ENCODE results near the gene PTPN20. TPM values are rescaled to one million over a fixed set of nuclear protein-coding genes. Genes with fewer than 3 reads are reported as not detected.

PTPN20 gene
- total RNA-seq, 1 experiment from 2014 or later = 9.5 TPM

GRCh38 chr10:46999217-46999616 lies 88.0 kb downstream of the PTPN20 start:
- TF ChIP-seq, protein P1, sequence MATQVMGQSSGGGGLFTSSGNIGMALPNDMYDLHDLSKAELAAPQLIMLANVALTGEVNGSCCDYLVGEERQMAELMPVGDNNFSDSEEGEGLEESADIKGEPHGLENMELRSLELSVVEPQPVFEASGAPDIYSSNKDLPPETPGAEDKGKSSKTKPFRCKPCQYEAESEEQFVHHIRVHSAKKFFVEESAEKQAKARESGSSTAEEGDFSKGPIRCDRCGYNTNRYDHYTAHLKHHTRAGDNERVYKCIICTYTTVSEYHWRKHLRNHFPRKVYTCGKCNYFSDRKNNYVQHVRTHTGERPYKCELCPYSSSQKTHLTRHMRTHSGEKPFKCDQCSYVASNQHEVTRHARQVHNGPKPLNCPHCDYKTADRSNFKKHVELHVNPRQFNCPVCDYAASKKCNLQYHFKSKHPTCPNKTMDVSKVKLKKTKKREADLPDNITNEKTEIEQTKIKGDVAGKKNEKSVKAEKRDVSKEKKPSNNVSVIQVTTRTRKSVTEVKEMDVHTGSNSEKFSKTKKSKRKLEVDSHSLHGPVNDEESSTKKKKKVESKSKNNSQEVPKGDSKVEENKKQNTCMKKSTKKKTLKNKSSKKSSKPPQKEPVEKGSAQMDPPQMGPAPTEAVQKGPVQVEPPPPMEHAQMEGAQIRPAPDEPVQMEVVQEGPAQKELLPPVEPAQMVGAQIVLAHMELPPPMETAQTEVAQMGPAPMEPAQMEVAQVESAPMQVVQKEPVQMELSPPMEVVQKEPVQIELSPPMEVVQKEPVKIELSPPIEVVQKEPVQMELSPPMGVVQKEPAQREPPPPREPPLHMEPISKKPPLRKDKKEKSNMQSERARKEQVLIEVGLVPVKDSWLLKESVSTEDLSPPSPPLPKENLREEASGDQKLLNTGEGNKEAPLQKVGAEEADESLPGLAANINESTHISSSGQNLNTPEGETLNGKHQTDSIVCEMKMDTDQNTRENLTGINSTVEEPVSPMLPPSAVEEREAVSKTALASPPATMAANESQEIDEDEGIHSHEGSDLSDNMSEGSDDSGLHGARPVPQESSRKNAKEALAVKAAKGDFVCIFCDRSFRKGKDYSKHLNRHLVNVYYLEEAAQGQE (IDR thresholded peaks at IDR 0.05; ENCODE audit: insufficient read depth in 1 of 2, low read depth in 2 of 2, low read length in 1 of 2) = no peak
- no peak for TF ChIP-seq POLR2AphosphoS5 (IDR thresholded peaks at IDR 0.05; ENCODE audit: low read depth, low read length)
- no peak for TF ChIP-seq SIN3A (IDR thresholded peaks at IDR 0.05; ENCODE audit: borderline replicate concordance, insufficient read depth, low read depth, low read length)
- TF ChIP-seq, protein P2, sequence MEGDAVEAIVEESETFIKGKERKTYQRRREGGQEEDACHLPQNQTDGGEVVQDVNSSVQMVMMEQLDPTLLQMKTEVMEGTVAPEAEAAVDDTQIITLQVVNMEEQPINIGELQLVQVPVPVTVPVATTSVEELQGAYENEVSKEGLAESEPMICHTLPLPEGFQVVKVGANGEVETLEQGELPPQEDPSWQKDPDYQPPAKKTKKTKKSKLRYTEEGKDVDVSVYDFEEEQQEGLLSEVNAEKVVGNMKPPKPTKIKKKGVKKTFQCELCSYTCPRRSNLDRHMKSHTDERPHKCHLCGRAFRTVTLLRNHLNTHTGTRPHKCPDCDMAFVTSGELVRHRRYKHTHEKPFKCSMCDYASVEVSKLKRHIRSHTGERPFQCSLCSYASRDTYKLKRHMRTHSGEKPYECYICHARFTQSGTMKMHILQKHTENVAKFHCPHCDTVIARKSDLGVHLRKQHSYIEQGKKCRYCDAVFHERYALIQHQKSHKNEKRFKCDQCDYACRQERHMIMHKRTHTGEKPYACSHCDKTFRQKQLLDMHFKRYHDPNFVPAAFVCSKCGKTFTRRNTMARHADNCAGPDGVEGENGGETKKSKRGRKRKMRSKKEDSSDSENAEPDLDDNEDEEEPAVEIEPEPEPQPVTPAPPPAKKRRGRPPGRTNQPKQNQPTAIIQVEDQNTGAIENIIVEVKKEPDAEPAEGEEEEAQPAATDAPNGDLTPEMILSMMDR (IDR thresholded peaks at IDR 0.05) = no peak
- no peak for TF ChIP-seq TCF7L2 (IDR thresholded peaks at IDR 0.05; ENCODE audit: low read depth, low read length)
- Histone ChIP-seq H3K4me1 (ENCODE audit: control insufficient read depth, insufficient read depth, low read length) (no peaks in the 10 kb centered on the region), H3K9me3 (ENCODE audit: control insufficient read depth, insufficient read depth, low read depth, low read length) (no peaks in the 10 kb centered on the region; the same call in 1 of the 2 replicates), H3K4me3 (ENCODE audit: low read depth in 2 of 2, low read length in 2 of 2) (no peak overlapping the region), H3K27me3 (ENCODE audit: control insufficient read depth, insufficient read depth, low read length) (no peaks in the 10 kb centered on the region), H3K36me3 (ENCODE audit: control insufficient read depth, insufficient read depth, low read length) (no peaks in the 10 kb centered on the region), H3K27ac (ENCODE audit: low read length) (no peak overlapping the region)
- intact Hi-C loops (cut with micrococcal nuclease; ENCODE audit: unreplicated experiment) (no loop called here), in situ Hi-C loops (cut with HindIII; ENCODE audit: low pct_unique_long_range_greater_than_20kb, low sequenced_read_pairs) (no loop called here)
- no TSS peak for BruUV-seq (replicated peaks)
- ATAC-seq = no peak
- ChIA-PET CTCF (no interaction called here), POLR2A (interaction anchor here (0.7 kb wide), 1 partner anchor 682 kb away, joined by 3 read pairs; no protein-coding TSS in a partner anchor)
- no peak for DNase-seq (ENCODE audit: low read depth, low spot score)

GRCh38 chr10:47008769-47009168 lies 97.5 kb downstream of the PTPN20 start:
- intact Hi-C loops (cut with micrococcal nuclease; ENCODE audit: unreplicated experiment) (no loop called here), in situ Hi-C loops (cut with HindIII; ENCODE audit: low pct_unique_long_range_greater_than_20kb, low sequenced_read_pairs) (no loop called here)
- no peak for DNase-seq (ENCODE audit: low read depth, low spot score)
- CTCF ChIA-PET = no interaction called here
- TF ChIP-seq, protein P2 (IDR thresholded peaks at IDR 0.05) = no peak
- TF ChIP-seq SIN3A (IDR thresholded peaks at IDR 0.05; ENCODE audit: borderline replicate concordance, insufficient read depth, low read depth, low read length) = no peak
- no peak for TF ChIP-seq TCF7L2 (IDR thresholded peaks at IDR 0.05; ENCODE audit: low read depth, low read length)
- TF ChIP-seq POLR2AphosphoS5 (IDR thresholded peaks at IDR 0.05; ENCODE audit: low read depth, low read length) = no peak
- TF ChIP-seq, protein P1 (IDR thresholded peaks at IDR 0.05; ENCODE audit: insufficient read depth in 1 of 2, low read depth in 2 of 2, low read length in 1 of 2) = no peak
- Histone ChIP-seq H3K4me1 (ENCODE audit: control insufficient read depth, insufficient read depth, low read length) (no peaks in the 10 kb centered on the region), H3K9me3 (ENCODE audit: control insufficient read depth, insufficient read depth, low read depth, low read length) (no peaks in the 10 kb centered on the region), H3K27ac (ENCODE audit: low read length) (no peak overlapping the region), H3K27me3 (ENCODE audit: control insufficient read depth, insufficient read depth, low read length) (0 out of 2 replicates have a peak, but pooled peaks cover 2% of the 10 kb centered on the region), H3K4me3 (ENCODE audit: low read depth in 2 of 2, low read length in 2 of 2) (no peak overlapping the region), H3K36me3 (ENCODE audit: control insufficient read depth, insufficient read depth, low read length) (no peaks in the 10 kb centered on the region)
- peak; percentile 70 for ATAC-seq
- no TSS peak for BruUV-seq (replicated peaks)
- POLR2A ChIA-PET = no interaction called here

Data from Panc1 (cell line).